ENCODE data around the gene SRC. TPM values are rescaled to one million over a fixed set of nuclear protein-coding genes. Genes with fewer than 3 reads are reported as not detected.

SRC gene
- total RNA-seq, 1 experiment from 2014 or later: 31.4 TPM

GRCh38 chr20:37453836-37454235, 107.9 kb downstream of the SRC start:
- Histone ChIP-seq H3K4me3 (ENCODE audit: insufficient read depth, low read depth, low read length) (no peak overlapping the region), H3K27me3 (ENCODE audit: control insufficient read depth, insufficient read depth, low read length) (peaks cover 1% of the 10 kb centered on the region; the same call in 1 of the 2 replicates), H3K36me3 (replicated peaks; ENCODE audit: control insufficient read depth, insufficient read depth, low read length) (no peaks in the 10 kb centered on the region)
- DNase-seq: no peak

GRCh38 chr20:37454636-37455385, 108.9 kb downstream of the SRC start:
- Histone ChIP-seq H3K36me3 (replicated peaks; ENCODE audit: control insufficient read depth, insufficient read depth, low read length) (no peaks in the 10 kb centered on the region), H3K27me3 (ENCODE audit: control insufficient read depth, insufficient read depth, low read length) (peaks cover 1% of the 10 kb centered on the region; the same call in 1 of the 2 replicates), H3K4me3 (ENCODE audit: insufficient read depth, low read depth, low read length) (no peak overlapping the region)
- no peak for DNase-seq

Other genes starting within 250 kb of the SRC start
- 321 and 352 TPM in 2 replicates for gene RPN2, start 166.8 kb upstream of the SRC start, total RNA-seq (2014; rRNA removed; shearing (Covaris generic))
- gene MROH8, start 166.6 kb upstream of the SRC start, total RNA-seq (2014; rRNA removed; shearing (Covaris generic)): 1.1 and 1.3 TPM in 2 replicates
- gene GHRH, start 84.3 kb upstream of the SRC start, total RNA-seq (2014; rRNA removed; shearing (Covaris generic)): not detected in 2 replicates
- gene MANBAL, start 56.5 kb upstream of the SRC start, total RNA-seq (2014; rRNA removed; shearing (Covaris generic)): 22.4 and 34.6 TPM in 2 replicates
- gene NNAT, start 175.1 kb downstream of the SRC start, total RNA-seq (2014; rRNA removed; shearing (Covaris generic)): 205 and 219 TPM in 2 replicates
- 58.9 and 72.8 TPM in 2 replicates for gene BLCAP, start 181.7 kb downstream of the SRC start, total RNA-seq (2014; rRNA removed; shearing (Covaris generic))